CD14-positive monocyte (primary cell): ENCODE measurements around the gene NAA10. TPM values are rescaled to one million over a fixed set of nuclear protein-coding genes. Genes with fewer than 3 reads are reported as not detected.
A peak's percentile ranks its signal among the peaks of the same experiment; 100 is the strongest.

Source experiments
- DNase-seq, 3 donors: peaks; one replicate each; pipeline ENCODE4 v3.0.0-alpha.2; 2011 to 2022
- H2AFZ ChIP-seq: 2 replicates; pipeline ENCODE4 v1.6.0; 2012; ENCODE audit warnings: mild to moderate bottlenecking, low read depth, low read length, inconsistent platforms; ENCODE audit not compliant: insufficient read depth, poor library complexity, severe bottlenecking
- H3K27ac ChIP-seq, 2 donors: 1 replicate in 1 of 2; 2 replicates in 1 of 2; pipeline ENCODE4 v1.5.1; 2012 to 2013; ENCODE audit warnings: low read length in 2 of 2, control low read depth in 1 of 2, inconsistent platforms in 1 of 2, low read depth in 1 of 2, mild to moderate bottlenecking in 1 of 2
- H3K27me3 ChIP-seq, 2 donors: one replicate each; pipeline versions ENCODE4 v1.6.0 to v1.6.1; 2011 to 2013; ENCODE audit warnings: low read length in 2 of 2; ENCODE audit not compliant: control insufficient read depth in 2 of 2, insufficient read depth in 2 of 2
- H3K36me3 ChIP-seq, 2 donors: replicated peaks in 1 of 2; 1 replicate in 1 of 2; 2 replicates in 1 of 2; pipeline versions ENCODE4 v1.5.1 to v1.6.1; 2012 to 2013; ENCODE audit warnings: low read length in 2 of 2, control low read depth in 1 of 2, inconsistent platforms in 1 of 2, mild to moderate bottlenecking in 1 of 2; ENCODE audit not compliant: insufficient read depth in 2 of 2, control insufficient read depth in 1 of 2
- H3K4me1 ChIP-seq, 2 donors: 1 replicate in 1 of 2; 2 replicates in 1 of 2; pipeline versions ENCODE4 v1.5.1 to v1.6.1; 2012 to 2013; ENCODE audit warnings: low read length in 2 of 2, control low read depth in 1 of 2, inconsistent platforms in 1 of 2, mild to moderate bottlenecking in 1 of 2, moderate library complexity in 1 of 2; ENCODE audit not compliant: insufficient read depth in 2 of 2, control insufficient read depth in 1 of 2
- H3K4me2 ChIP-seq: replicated peaks from 2 replicates; pipeline ENCODE3; 2012; ENCODE audit warnings: low read length, moderate library complexity, mild to moderate bottlenecking; ENCODE audit not compliant: poor library complexity, severe bottlenecking; ENCODE audit errors: extremely low read depth
- H3K4me3 ChIP-seq, 3 experiments: fragments of 200-600 bp in 1 of 3; sonication (generic) in 1 of 3; replicated peaks in 1 of 3; 1 replicate in 2 of 3; 2 replicates in 1 of 3; pipeline ENCODE4 v1.5.1; 2011 to 2013; ENCODE audit warnings: low read length in 3 of 3, mild to moderate bottlenecking in 3 of 3, control low read depth in 2 of 3, low read depth in 2 of 3, inconsistent platforms in 1 of 3, moderate library complexity in 1 of 3
- H3K79me2 ChIP-seq: 2 replicates; pipeline ENCODE4 v1.6.0; 2012; ENCODE audit warnings: mild to moderate bottlenecking, control low read depth, inconsistent platforms, low read length, moderate library complexity; ENCODE audit not compliant: insufficient read depth
- H3K9ac ChIP-seq: 2 replicates; pipeline ENCODE4 v1.6.0; 2017; ENCODE audit warnings: low read length, mild to moderate bottlenecking; ENCODE audit not compliant: insufficient read depth, poor library complexity, severe bottlenecking
- H3K9me3 ChIP-seq, 2 donors: replicated peaks in 1 of 2; 1 replicate in 1 of 2; 2 replicates in 1 of 2; pipeline versions ENCODE4 v1.5.1 to v1.6.1; 2012 to 2013; ENCODE audit warnings: low read length in 2 of 2, control low read depth in 1 of 2; ENCODE audit not compliant: control insufficient read depth in 1 of 2, insufficient read depth in 1 of 2
- H4K20me1 ChIP-seq: 2 replicates; pipeline ENCODE4 v1.6.0; 2012; ENCODE audit warnings: mild to moderate bottlenecking, low read length, control low read depth, moderate library complexity; ENCODE audit not compliant: insufficient read depth
- H3K27ac Mint-ChIP-seq, 7 donors: one replicate each; pipeline ENCODE4 v1.8.0; 2020; ENCODE audit warnings: mild to moderate bottlenecking in 7 of 7, mixed read lengths in 7 of 7, moderate library complexity in 6 of 7, inconsistent platforms in 2 of 7
- H3K27me3 Mint-ChIP-seq, 3 donors: one replicate each; pipeline ENCODE4 v1.8.0; 2021 to 2022; ENCODE audit warnings: low read depth in 3 of 3, mild to moderate bottlenecking in 3 of 3, mixed read lengths in 3 of 3, moderate library complexity in 3 of 3, inconsistent platforms in 1 of 3
- H3K36me3 Mint-ChIP-seq, 2 donors: one replicate each; pipeline ENCODE4 v1.8.0; 2020; ENCODE audit warnings: mixed read lengths in 2 of 2, inconsistent platforms in 1 of 2, mild to moderate bottlenecking in 1 of 2
- H3K4me1 Mint-ChIP-seq: one replicate; pipeline ENCODE4 v1.8.0; 2020; ENCODE audit warnings: mild to moderate bottlenecking, mixed read lengths
- H3K4me3 Mint-ChIP-seq, 2 donors: one replicate each; pipeline ENCODE4 v1.8.0; 2020; ENCODE audit warnings: mild to moderate bottlenecking in 2 of 2, mixed read lengths in 2 of 2, moderate library complexity in 1 of 2
- H3K9me3 Mint-ChIP-seq, 7 donors: one replicate each; pipeline ENCODE4 v1.8.0; 2020 to 2022; ENCODE audit warnings: mixed read lengths in 7 of 7, mild to moderate bottlenecking in 6 of 7, moderate library complexity in 6 of 7, inconsistent platforms in 2 of 7
- WGBS: methylation state at CpG from one replicate; pipeline ENCODE4 v1.1.5; 2013; ENCODE audit warnings: missing lambda C conversion rate; ENCODE audit not compliant: insufficient coverage; 5-methylcytosine and 5-hydroxymethylcytosine counted together
- intact Hi-C, 2 donors: fragments of 100-400 bp; cut with micrococcal nuclease; formaldehyde crosslinking; loops; one replicate each; pipeline versions ENCODE4 v1.15.0 to v1.15.1; 2023
- polyA plus RNA-seq, 3 donors: library from polyadenylated mRNA; depleted of rRNA in 1 of 3; unstranded in 2 of 3; stranded (reverse) in 1 of 3; fragments of 300-500 nt in 2 of 3; fragments of >200 nt in 1 of 3; fragmentation: Illumina TruSeq in 2 of 3; gene quantifications; 1 replicate in 2 of 3; 2 replicates in 1 of 3; pipeline ENCODE4 v1.2.3, GENCODE V29; 2012 to 2021
- TF ChIP-seq, protein P1 (sequence below): fragments of 200-600 bp; IDR thresholded peaks from one replicate; pipeline ENCODE4 v1.8.0; 2022; ENCODE audit warnings: antibody characterized with exemption, mild to moderate bottlenecking

Gene NAA10
- polyA plus RNA-seq, 3 donors = 46.7 to 109 (median 47.9) TPM

DNA sequence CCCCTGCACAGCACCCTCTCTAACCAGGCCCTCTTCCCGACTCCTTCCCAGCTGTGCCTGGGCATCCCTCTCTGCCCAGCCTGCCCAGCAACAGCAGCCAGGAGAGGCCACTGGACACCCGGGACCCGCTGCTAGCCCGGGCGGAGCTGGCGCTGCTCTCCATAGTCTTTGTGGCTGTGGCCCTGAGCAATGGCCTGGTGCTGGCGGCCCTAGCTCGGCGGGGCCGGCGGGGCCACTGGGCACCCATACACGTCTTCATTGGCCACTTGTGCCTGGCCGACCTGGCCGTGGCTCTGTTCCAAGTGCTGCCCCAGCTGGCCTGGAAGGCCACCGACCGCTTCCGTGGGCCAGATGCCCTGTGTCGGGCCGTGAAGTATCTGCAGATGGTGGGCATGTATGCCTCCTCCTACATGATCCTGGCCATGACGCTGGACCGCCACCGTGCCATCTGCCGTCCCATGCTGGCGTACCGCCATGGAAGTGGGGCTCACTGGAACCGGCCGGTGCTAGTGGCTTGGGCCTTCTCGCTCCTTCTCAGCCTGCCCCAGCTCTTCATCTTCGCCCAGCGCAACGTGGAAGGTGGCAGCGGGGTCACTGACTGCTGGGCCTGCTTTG, 29.2 kb downstream of the NAA10 start:
- peaks cover 46% of the 10 kb centered on the region for H4K20me1 ChIP-seq
- no peak overlapping the region for H2AFZ ChIP-seq
- intact Hi-C loops = no loop called here
- peaks cover 47 to 51% of the 10 kb centered on the region in 2 donors for H3K4me1 ChIP-seq
- H3K27ac ChIP-seq = no peak overlapping the region
- H3K4me3 ChIP-seq = no peak overlapping the region
- Mint-ChIP-seq H3K9me3 (peaks cover 0 to 8% (median 0%) of the 10 kb centered on the region in 7 donors), H3K27ac (peak overlapping the region in 1 of 7 donors; percentile 41), H3K4me1 (peaks cover 52% of the 10 kb centered on the region), H3K27me3 (peaks cover 0 to 43% (median 3%) of the 10 kb centered on the region in 3 donors), H3K4me3 (no peak overlapping the region), H3K36me3 (peaks cover 5 to 24% of the 10 kb centered on the region in 2 donors)
- H3K36me3 ChIP-seq = peaks cover 26 to 27% of the 10 kb centered on the region in 2 donors
- no peak for DNase-seq
- H3K9me3 ChIP-seq = no peaks in the 10 kb centered on the region
- H3K4me2 ChIP-seq = no peak overlapping the region
- TF ChIP-seq, protein P1, sequence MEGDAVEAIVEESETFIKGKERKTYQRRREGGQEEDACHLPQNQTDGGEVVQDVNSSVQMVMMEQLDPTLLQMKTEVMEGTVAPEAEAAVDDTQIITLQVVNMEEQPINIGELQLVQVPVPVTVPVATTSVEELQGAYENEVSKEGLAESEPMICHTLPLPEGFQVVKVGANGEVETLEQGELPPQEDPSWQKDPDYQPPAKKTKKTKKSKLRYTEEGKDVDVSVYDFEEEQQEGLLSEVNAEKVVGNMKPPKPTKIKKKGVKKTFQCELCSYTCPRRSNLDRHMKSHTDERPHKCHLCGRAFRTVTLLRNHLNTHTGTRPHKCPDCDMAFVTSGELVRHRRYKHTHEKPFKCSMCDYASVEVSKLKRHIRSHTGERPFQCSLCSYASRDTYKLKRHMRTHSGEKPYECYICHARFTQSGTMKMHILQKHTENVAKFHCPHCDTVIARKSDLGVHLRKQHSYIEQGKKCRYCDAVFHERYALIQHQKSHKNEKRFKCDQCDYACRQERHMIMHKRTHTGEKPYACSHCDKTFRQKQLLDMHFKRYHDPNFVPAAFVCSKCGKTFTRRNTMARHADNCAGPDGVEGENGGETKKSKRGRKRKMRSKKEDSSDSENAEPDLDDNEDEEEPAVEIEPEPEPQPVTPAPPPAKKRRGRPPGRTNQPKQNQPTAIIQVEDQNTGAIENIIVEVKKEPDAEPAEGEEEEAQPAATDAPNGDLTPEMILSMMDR = no peak
- H3K27me3 ChIP-seq = no peaks in the 10 kb centered on the region
- no peak overlapping the region for H3K9ac ChIP-seq
- H3K79me2 ChIP-seq = no peaks in the 10 kb centered on the region
- WGBS = 80% methylated on average over 23 of the region's 32 CpGs

DNA sequence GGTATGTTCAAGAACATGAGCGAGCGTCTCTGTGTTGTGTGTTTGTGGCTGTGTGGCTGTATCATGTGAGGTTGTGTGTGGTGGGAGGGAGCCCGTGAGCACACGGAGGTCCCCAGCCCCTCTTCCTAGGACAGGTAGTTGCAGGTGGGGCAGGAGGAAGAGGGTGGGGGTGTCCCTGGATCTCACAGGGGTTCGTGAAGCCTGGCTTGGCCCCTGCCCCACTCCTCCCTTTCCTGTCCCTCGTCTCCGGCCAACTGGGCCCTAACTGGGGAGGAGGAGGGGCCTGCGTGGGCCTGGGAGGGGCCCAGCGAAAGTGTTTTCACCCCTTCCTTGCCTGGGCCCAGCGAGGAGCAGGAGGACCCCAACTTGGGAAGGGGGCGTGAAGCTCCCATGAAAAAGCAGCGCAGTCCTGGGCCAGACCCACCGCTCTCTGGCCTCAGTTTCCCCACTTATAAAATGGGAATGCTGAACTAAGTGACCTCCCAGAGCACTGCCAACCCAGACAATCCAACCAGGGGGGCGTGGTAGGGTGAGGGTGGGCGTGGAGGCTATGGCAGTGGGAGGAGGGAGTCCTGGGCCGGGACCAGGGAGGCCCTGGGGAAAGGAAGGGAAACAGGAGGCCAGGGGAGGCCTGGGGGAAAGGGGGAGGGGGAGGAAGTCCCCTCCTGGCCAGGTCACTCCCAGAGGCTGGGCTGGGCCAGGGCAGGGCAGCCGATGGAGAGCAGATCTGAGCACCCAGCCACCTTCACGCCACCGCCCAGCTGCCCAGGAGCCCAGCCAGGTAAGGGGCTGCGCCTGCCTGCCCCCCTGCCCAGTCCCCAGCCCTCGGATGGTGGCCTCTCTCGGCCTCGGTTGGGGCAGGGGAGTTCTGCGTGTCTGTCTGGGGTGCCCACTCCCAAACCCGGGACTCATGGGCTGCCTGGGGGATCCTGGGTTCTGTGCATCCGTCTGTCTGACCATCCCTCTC, 30.6 kb downstream of the NAA10 start, which contains the start of gene AVPR2:
AVPR2 (plus strand) TSS at position 683 of the 967 bp plus-strand sequence. CDS start 473 bp downstream, outside the sequence.
- Histone ChIP-seq H3K9ac (no peak within 1 kb of the TSS), H4K20me1 (peaks cover 33% of the 10 kb centered on the region), H3K9me3 (no peaks in the 10 kb centered on the region), H3K27ac (peak within 1 kb of the TSS; percentile 41 to 46), H3K79me2 (no peaks in the 10 kb centered on the region), H3K36me3 (peaks cover 15 to 17% of the 10 kb centered on the region in 2 donors), H2AFZ (no peak within 1 kb of the TSS), H3K4me2 (peak within 1 kb of the TSS; percentile 58), H3K4me3 (peak within 1 kb of the TSS in 1 of 3 experiments; percentile 50), H3K4me1 (peaks cover 53 to 55% of the 10 kb centered on the region in 2 donors), H3K27me3 (no peaks in the 10 kb centered on the region)
- 16% methylated on average over 6 of the region's 26 CpGs for WGBS
- Mint-ChIP-seq H3K4me1 (peaks cover 53% of the 10 kb centered on the region), H3K4me3 (peak within 1 kb of the TSS; percentile 41 to 72), H3K9me3 (peaks cover 0 to 8% (median 0%) of the 10 kb centered on the region in 7 donors), H3K36me3 (peaks cover 3 to 16% of the 10 kb centered on the region in 2 donors), H3K27me3 (peaks cover 0 to 49% (median 3%) of the 10 kb centered on the region in 3 donors), H3K27ac (peak within 1 kb of the TSS in 6 of 7 donors; percentile 37 to 88 (median 59))
- DNase-seq = no peak
- TF ChIP-seq, protein P1 = no peak
- intact Hi-C loops = no loop called here
